Ishikawa (cell line): ENCODE data around the gene PPM1K.

Experiments
- CREB1 ChIP-seq: IDR thresholded peaks from 2 replicates; pipeline ENCODE4 v1.6.1; 2012; ENCODE audit warnings: low read depth
- YY1 ChIP-seq: IDR thresholded peaks from 2 replicates; pipeline ENCODE4 v1.6.1; 2012; ENCODE audit warnings: low read depth

DNA sequence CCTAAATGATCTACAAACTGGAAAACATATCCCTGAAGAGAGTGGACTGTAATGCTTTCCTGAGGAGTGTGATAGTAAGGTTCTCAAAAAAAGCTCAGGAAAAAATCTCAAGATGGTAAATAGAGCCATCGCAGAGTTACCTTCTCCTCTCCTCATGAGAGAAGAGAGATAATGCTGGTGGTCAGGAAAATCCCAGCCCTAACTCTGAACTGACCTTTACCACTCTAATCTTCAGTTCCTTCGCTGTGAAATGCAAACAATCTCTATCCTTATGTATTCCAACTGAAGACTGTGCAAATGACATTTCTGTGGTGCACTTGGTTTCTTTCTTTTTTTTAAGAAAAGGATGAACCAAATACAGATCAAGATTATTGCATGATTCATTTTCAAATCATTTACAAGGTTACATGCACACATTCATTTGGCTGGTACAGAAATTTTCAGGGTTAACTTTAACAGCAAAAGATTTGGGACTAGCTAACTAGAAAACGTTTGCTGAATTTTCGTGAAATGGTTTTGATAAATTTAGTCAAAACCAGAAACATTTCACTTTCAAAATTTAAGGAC, 8.3 kb downstream of the PPM1K start:
- TF ChIP-seq YY1 (no peak), CREB1 (no peak)
